K562 (cell line): ENCODE results near the gene GRB10.

Source experiments
- CTCF ChIP-seq, 3 experiments: IDR thresholded peaks in 2 of 3; conservative IDR thresholded peaks in 1 of 3; 2 replicates each; pipeline ENCODE4 v1.5.1; 2011 to 2012; ENCODE audit warnings: low read length in 3 of 3, mild to moderate bottlenecking in 3 of 3, control low read depth in 2 of 3, improper control_type of control experiment in 1 of 3, inconsistent platforms in 1 of 3, low read depth in 1 of 3, mixed read lengths in 1 of 3, moderate library complexity in 1 of 3; ENCODE audit not compliant: insufficient read depth in 2 of 3
- MYC ChIP-seq, 2 experiments: fragments of 250-450 bp in 1 of 2; sonication (Bioruptor Pico) in 1 of 2; IDR thresholded peaks; 2 replicates each; pipeline versions ENCODE4 v1.5.1 to v1.6.1; 2012 to 2021; ENCODE audit warnings: low read depth in 2 of 2, borderline replicate concordance in 1 of 2, improper control_type of control experiment in 1 of 2, low read length in 1 of 2, mild to moderate bottlenecking in 1 of 2, moderate library complexity in 1 of 2
- SRF ChIP-seq, 2 experiments: fragments of 250-450, 450-650 bp in 1 of 2; sonication (Bioruptor Pico) in 1 of 2; sonication (generic) in 1 of 2; formaldehyde crosslinking; IDR thresholded peaks; 2 replicates each; pipeline versions ENCODE4 v1.5.0 to v1.5.1; 2020 to 2022; ENCODE audit warnings: mild to moderate bottlenecking in 1 of 2, missing genetic modification reagents in 1 of 2
- ZNF174 ChIP-seq: fragments of 250-450 bp; sonication (Bioruptor Pico); IDR thresholded peaks from 2 replicates; pipeline ENCODE4 v1.4.0; 2020; ENCODE audit warnings: mild to moderate bottlenecking

GRCh38 chr7:50808282-50808888 is 25.7 kb upstream of the GRB10 start:
- TF ChIP-seq ZNF174 (no peak), MYC (IDR thresholded peaks at IDR 0.05; ENCODE audit: low read depth, low read length) (no peak), MYC (CRISPR knock-in tag; IDR thresholded peaks at IDR 0.05; ENCODE audit: borderline replicate concordance, low read depth) (no peak), CTCF (IDR thresholded peaks at IDR 0.05 in 2 of 3, conservative IDR thresholded peaks at IDR 0.05 in 1 of 3; ENCODE audit: insufficient read depth in 2 of 3, low read depth in 1 of 3, low read length in 3 of 3) (no peak), SRF (CRISPR knock-in tag; IDR thresholded peaks at IDR 0.05) (no peak)
